Umbilical cord (tissue), 2 donors: ENCODE measurements around the gene ATG13. TPM values are rescaled to one million over a fixed set of nuclear protein-coding genes. Genes with fewer than 3 reads are reported as not detected.
A peak's percentile ranks its signal among the peaks of the same experiment; 100 is the strongest.
"Not testable (repeated sequence)": the region's sequence is repeated elsewhere in the genome, so short reads cannot be mapped to it uniquely, and the experiment has no call there.

Source experiments
- DNase-seq: peaks from one replicate; pipeline ENCODE4 v3.0.0-alpha.2; 2015; ENCODE audit warnings: low spot score
- total RNA-seq: library from RNA; depleted of rRNA; stranded (reverse); fragments of >200 nt; gene quantifications from one replicate; pipeline ENCODE4 v1.2.3, GENCODE V29; 2014; ENCODE audit warnings: low replicate concordance; ENCODE audit not compliant: insufficient read depth

ATG13 gene
- total RNA-seq, 1 donor from 2014 or later = 37.6 TPM

DNA sequence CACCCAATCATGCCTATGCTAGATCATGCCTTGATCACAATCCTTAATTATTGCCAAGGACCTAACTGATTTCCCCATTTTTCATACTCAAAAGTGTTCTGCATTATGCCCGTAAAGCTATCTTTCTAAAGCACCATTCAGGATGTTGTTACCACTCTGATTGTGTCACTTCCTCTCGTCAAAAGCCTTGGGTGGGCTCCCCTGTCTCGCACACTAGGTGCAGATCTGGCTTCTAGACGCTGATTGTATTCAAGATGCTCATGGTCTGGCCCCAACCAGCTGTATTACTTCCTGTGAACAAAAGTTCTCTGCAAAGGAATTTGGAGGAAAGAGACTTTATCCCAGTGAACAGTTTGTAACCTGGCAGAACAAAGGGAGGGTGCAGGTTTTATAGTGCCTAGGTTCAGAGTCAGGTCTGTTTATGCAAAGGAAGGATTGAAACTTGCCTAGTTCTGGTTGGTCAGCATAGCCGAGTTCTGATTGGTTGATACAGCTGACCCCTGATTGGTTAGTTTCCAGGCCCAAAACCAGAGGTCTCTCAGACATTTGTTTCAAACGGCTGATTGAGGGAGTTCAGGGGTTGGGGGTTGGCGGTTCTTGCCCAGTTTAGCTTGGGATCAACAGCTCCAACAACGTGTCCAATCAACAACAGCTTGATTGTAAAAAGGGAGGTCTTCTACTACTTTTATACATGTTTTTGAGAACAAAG is 25.4 kb downstream of the ATG13 start:
- no peak for DNase-seq

DNA sequence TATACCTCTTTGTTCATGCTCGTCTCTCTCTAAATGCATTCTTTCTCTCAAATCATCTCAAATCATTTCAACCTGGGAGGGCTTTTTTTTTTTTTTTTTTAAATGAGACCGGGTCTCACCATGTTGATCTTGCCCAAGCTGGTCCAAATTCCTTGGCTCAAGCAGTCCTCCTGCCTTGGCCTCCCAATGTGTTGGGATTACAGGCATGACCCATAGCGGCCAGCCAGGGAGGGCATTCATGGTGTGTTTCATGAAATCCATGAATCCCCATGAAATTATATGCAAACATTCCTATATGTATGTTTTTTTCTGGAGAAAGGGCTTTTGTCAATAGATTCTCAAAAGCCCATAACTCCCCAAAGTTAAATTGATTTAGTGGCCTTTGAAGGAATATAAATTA is 26.2 kb downstream of the ATG13 start:
- DNase-seq = no peak

DNA sequence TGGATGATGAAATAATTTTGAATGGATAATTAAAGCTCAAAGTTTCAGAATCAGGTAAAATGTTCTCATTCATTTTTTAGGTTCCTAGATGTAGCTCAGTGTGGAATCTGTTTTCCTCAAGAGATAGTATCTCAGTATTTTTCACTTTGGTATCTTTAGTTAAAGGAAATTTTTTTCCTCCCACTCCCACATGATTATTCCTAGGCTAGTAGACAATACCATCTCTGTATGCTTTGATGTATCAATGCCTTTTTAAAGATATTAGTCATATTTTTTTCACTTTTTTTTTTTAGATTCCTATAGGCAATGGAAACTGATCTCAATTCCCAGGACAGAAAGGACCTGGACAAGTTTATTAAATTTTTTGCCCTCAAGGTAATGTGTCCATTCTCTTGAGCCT is 26.6 kb downstream of the ATG13 start:
- DNase-seq = no peak

DNA sequence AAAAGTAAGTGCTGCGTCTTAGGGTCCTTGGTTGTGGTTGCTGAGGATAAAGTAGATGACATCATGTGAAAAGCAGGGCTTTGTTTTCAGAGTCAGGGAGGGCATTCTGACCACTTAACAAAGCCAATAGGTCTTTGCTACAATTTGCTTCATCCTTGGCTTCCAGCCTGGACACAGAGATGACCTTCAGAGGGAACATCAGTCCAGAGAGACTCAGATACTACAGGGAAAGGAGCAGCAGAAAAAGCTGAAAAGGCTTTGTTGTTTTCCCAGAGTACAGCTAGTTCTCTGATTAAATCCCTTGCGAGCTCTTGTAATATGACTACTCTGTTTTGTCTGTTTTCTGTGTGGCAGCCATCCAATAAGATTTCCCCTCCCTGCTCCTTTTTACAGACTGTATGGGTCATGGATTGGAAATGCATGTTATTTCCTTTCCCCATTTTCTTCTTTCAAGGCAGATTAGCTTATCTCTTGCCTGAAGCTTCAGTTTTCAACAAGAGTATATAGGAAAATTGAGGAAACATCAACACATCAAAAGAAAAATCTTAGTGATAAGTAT is 31.9 kb downstream of the ATG13 start:
- DNase-seq = peak; percentile 99

DNA sequence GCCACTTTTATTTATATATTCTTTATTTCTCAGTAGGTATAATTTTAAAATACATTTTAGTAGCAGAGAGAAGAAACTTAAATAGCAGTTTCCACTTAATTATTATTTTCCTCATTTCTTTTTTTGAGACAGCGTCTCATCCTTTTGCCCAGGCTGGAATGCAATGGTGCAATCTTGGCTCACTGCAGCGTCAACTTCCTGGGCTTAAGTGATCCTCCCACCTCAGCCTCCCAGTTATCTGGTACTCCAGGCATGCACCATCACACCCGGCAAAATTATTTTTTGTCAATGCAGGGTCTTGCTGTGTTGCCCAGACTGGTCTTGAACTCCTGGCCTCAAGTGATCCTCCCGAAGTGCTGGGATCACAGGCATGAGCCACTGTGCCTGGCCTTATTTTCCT is 38.3 kb downstream of the ATG13 start:
- no peak for DNase-seq

DNA sequence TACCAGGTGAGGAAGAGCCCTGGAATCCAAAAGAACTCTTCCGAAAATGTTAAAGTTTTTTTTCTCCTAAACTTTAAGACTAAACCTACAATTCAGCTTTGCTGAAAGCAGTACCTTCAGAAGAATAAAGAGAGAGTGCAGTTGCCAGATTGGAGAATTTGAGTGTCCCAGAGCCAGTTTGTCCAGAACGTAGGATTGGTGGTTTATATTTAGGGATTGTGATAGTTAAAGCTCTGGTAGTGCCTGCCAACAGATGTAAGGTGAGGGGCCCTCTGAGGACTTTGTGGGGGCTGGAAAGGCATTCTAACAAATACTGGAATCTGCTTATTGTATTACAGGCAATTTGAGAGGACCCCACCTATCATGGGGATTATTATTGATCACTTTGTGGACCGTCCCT is 39.8 kb downstream of the ATG13 start:
- DNase-seq = no peak

DNA sequence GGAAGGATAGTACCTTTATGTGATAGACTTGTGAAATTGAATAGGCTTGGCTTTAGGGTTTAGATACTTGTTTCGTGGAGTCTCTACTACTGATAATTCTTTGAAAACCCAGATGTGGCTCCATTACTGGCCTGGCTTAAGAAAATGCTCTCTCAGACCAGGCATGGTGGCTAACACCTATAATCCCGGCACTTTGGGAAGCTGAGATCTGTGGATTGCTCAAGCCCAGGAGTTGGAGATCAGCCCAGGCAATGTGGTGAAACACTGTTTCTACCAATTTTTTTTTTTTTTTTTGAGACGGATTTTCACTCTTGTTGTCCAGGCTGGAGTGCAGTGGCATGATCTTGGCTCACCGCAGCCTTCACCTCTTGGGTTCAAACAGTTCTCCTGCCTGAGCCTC is 40.9 kb downstream of the ATG13 start:
- DNase-seq = peak; percentile 79

DNA sequence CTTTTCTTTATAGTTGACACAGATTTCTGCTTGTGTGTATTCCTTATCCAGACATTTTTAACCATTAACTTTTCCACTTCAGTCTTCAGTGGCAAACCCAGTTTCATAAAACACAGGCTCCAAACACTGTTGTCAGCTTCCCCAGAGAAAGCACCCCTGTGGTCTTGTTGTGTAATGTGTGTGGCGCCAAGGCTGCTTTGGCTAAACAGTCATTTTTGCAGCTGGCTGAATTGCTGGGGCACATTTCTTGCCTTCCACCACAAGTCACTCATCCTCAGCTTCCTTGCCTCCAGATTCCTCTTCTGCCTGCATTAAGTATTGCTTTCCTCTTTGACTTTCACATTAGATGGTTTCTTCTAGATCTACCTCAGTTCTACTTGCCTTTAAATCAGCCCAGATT is 42.6 kb downstream of the ATG13 start:
- no peak for DNase-seq

DNA sequence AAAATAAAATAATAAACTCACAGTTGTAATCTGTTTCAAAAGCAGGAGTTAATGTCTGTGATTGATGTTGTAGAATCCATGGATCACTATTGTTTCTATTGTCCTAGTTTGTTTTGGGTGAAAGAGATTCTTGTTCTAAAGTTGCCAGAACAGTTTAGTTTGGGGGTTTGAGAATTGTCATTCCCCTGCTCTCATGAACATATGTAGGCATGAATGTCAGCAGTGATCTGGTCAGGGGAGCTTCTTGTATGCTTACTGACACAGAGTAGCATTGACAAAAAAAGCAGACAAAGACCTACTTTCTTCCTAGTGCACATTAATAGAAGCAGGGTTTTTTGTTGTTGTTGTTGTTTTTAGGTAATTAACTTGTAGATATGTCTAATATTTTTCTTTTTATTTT is 44.5 kb downstream of the ATG13 start:
- no peak for DNase-seq

DNA sequence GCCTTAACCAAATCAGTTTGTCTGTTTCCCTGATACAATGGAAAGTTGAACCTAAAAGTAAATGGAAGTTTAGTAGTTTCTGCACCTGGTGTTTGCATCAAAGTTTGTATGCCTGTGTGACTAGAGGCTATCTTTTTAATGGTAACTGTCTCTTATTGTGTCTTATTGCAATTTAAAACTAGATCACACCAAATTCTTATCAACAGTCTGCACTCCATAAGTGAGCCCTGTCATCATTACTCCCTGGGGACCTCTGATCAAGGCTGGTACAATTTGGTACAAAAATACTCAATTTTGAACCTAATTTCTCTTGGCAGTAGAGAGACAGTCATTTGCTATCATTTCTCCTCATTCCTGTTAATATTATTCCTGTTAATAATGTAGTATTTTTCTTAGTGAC is 45.0 kb downstream of the ATG13 start:
- no peak for DNase-seq

DNA sequence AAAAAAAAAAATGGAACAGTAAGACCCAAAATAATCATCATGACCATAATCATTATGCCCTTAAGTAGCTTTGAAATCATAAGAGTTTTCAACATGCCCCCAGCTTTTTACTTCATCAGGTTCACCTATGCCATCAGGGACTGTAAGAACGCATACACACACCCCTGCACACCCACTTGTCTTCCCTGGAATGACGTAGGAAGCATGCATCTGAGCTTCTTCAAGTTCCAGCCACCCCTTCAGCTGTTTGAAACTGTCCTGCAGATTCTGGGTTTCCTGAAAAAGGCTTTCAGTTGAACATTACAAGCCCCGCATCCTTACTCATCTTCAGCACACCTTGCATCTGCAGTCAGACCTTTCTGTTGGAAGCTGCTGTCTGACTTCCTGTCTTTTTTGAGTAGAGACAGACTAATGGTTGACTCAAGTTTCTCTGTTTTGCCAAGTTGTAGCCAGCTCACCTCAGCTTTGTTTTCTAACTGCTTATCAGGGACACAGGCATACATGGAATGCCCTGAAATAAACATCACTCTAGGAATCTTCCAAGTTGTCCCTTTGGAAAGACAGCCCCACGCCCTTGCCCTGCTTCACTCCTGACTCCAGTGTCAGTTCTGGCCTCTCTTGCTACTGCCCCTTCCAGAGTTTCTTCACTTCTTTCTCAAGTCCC is 46.1 kb downstream of the ATG13 start:
- no peak for DNase-seq

DNA sequence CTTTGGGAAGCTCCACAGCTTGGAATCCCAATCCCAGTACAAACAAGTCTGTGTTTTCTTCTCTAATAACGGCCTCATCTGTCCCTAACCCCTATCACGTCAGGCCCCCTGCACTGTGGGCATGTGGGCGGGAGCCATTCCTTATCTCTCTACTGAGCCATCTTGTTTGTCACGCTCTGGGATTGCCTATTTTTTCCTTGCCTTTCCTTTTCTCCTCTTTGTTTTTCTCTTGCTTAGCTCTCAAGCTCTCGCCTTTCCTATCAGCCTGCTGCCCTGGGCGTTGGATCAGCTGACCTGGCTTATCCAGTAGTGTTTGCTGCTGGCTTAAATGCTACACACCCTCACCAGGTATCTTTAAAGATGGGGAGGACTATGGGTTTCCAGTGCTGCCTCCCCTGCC is 47.3 kb downstream of the ATG13 start:
- no peak for DNase-seq

DNA sequence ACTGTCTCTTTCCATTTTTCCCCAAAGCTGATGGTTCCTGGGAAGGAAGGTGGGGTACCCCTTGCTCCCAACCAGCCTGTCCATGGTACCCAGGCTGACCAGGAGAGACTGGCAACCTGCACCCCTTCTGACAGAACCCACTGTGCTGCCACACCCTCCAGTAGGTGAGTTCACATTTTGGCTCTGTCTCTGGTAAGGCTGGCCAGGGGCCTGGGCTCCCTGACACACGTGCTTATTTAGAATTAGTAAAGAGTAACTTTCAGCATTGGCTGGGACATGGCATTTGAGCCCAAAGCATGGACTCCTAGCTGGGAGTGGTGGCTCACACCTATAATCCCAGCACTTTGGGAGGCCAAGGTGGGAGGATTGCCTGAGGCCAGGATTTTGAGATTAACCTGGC is 48.0 kb downstream of the ATG13 start:
- no peak for DNase-seq

DNA sequence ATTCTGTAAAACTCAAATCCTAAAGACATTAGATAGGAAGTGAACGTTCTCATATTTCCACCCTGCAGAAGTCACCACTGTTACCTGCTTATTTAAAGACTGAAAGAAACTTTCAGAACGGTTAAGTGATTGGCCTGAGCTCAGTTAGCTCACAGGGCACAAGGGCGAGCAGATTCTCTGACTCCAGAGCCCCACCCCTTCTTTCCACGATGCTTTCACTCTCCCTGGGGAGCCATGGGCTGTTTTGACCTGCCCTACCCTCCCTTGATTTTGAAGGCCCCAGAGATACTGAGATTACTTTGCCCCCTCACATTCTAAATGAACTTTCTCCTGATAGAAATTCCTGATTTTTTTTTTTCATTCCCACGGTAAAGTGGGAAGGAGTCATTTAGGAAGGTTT is 49.2 kb downstream of the ATG13 start:
- no peak for DNase-seq

DNA sequence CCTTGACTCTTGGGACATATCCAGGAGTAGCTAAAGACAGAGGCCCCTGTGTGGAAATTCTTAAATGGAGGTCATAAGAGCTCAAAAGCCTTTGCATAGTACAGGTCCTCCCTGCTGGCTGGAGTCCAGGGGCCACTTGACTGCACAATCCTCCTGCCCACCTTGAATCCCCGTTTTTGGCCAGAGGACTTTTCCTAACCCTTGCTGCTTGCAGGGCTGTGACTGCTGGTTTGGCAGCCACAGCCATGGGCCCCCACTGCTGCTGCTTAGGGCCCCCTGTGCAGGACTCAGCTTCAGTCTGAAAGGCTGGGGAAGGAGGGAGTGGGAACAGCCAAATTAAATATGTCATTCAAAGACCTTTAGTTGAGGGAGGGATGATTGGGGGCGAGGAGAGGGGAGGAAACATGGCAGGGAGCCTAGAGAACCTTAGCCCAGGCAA is 49.7 kb downstream of the ATG13 start:
- DNase-seq = no peak

DNA sequence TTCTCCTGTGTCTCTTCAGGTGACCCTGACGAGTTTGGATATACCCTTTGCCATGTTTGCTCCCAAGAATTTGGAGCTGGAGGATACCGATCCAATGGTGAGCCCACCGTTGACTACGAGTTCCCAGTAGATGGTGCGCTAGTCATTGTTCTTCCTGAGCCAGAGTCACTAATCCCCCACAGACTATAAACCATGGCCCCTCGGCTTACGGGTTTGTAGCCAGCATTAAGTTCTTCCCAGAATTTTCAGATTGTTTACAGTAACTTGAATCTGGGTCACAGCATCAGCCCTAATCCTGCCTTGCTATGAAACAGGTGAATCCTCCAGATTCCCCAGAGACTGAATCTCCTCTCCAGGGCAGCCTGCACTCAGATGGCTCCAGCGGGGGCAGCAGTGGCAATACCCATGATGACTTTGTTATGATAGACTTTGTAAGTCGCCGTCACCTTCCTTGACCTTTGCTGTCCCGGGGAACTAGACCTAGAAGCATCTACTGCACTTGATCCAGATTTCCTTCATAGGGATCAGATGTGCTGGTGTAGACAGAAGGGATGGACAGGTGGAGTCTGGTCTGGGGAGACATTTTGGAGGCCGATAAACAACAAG is 51.2 kb downstream of the ATG13 start:
- DNase-seq = no peak

DNA sequence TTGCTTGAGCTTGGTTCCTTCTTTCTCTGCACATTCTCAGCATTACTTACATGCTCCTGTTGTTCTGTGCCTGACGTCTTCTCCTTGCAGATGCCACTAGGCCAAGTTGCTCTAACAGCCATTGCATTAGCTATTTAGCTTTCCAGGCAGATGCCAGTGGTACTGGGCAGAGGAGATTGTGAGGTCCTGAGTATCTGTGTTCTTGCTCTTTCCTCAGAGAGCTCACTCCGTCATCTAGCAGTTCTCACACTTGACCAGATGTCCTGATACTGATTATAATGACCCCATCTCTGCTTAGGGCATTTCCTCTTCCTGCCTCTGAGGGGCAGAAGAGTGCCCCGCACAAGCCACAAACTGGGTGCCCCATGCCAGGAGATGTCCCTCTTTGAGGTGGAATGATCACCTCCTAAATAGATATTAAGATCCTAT is 52.4 kb downstream of the ATG13 start:
- no peak for DNase-seq

DNA sequence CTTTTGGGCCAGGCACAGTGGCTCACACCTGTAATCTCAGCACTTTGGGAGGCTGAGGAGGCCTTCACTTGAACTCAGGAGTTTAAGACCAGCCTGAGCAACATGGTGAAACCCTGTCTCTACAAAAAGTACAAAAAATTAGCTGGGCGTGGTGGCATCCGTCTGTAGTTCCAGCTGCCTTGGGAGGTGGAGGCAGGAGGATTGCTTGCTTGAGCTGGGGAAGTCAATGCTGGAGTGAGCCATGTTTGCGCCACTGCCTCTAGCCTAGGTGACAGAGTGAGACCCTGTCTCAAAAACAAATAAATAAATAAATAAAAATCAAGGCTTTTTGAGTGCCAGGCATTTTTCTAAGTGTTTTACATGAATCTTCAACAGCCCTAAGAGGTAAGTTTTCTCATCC is 53.2 kb downstream of the ATG13 start:
- not testable (repeated sequence) for DNase-seq

DNA sequence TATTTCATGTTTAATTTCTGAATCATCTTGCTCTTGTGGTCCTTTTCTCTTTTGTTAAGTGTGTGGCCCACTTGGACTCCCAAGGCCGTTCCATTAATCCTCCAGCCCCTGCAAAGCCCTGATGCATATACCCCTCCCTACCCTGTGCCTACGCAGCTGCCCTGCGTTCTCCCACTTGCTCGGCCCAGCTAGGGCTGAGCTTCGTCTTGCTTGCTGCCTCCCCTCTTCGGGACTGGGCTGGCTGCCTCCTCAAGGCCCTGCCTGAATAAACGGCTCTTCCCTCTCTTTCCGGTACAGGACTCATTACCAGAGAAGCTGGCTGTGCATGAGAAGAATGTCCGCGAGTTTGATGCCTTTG is 54.6 kb downstream of the ATG13 start:
- DNase-seq = no peak

DNA sequence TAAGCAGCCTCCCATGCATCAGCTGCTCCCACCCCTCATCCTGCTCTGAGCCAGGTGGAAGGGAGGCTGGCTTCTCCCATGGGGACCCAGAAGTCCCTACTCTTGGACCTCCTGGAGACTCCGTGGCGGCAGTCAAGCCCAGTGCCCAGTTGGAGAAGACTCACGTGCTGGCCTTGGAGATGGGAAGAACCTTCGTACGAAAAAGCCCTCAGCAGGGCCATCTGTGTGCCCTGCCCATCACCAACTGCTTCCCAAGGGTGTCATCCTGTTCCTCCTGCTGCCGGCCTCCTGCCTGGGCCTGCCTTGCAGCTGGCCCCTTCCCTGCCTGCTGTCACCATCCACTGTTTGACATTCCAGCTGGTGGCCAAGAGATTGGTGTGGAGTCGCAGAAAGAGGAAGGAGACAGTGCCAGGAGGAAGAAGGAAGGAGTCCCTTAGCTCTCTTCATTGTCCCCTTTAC is 55.1 kb downstream of the ATG13 start:
- DNase-seq = no peak

DNA sequence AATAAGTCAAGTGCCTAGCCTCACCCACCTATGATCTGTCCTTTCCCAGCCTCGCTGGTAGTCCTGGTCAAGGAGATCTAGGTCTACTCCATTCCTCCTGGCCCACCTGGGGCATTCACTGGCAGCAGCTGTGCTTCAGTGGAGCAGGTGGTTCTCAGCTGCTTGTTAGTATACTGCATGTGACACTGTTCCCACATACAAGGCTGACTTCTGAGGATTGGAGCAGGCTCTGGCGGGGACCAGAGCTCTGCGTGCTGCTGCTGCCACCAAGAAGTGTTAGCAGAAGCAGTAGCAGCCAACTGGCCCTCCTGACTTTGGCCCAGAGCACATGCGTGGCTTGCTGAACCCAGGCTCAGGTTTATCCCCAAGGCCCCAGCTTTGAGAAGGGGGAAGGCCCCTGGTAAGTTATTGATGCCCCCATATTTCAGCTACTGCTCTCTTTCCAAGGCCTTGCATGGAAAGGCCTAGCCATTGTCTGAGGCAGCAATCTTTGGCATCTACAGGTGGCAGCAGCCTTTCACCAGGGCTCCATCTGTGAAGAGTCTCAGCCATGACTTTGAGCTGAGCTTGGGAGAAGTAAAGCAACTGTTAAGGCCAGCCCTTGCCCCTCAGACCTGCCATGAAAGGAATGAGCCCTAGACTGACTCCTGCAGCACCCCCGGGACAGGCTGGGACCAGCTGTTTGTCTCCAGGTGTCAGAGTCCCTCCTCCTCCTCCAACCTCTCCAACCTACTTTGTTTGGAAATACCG is 56.5 kb downstream of the ATG13 start:
- no peak for DNase-seq
